Activated T-helper 1 cell treated with anti-CD3 and anti-CD28 coated beads, Interleukin-12 subunit alpha, Interleukin-12 subunit beta, Interleukin-2, Interleukin-4 antibody, amounts not matched to agents 30 ng/mL and 10 ng/mL and 1 ng/mL, durations not matched to agents 14 hours and 24 hours and 36 hours (primary cell): ENCODE results near the gene NR2C2. TPM values are rescaled to one million over a fixed set of nuclear protein-coding genes. Genes with fewer than 3 reads are reported as not detected.
A peak's percentile ranks its signal among the peaks of the same experiment; 100 is the strongest.

ENCODE experiments used
- DNase-seq: peaks from one replicate; pipeline ENCODE4 v3.0.0; 2021; ENCODE audit warnings: low spot score
- H3K27ac Mint-ChIP-seq: one replicate; pipeline ENCODE4 v1.8.0; 2021; ENCODE audit warnings: mild to moderate bottlenecking, mixed read lengths
- H3K27me3 Mint-ChIP-seq: one replicate; pipeline ENCODE4 v1.8.0; 2022; ENCODE audit warnings: mild to moderate bottlenecking, moderate library complexity, mixed read lengths; ENCODE audit not compliant: insufficient read depth
- H3K36me3 Mint-ChIP-seq: one replicate; pipeline ENCODE4 v1.8.0; 2021; ENCODE audit warnings: low read depth, mixed read lengths
- H3K4me1 Mint-ChIP-seq: one replicate; pipeline ENCODE4 v1.8.0; 2021; ENCODE audit warnings: low read depth, mixed read lengths
- H3K4me3 Mint-ChIP-seq: one replicate; pipeline ENCODE4 v1.8.0; 2021; ENCODE audit warnings: mild to moderate bottlenecking, moderate library complexity, mixed read lengths
- H3K9me3 Mint-ChIP-seq: one replicate; pipeline ENCODE4 v1.8.0; 2021; ENCODE audit warnings: mixed read lengths
- intact Hi-C: fragments of 100-400 bp; cut with micrococcal nuclease; formaldehyde crosslinking; loops from one replicate; pipeline ENCODE4 v1.15.1; 2024
- total RNA-seq: library from RNA; stranded (reverse); gene quantifications from 2 replicates; pipeline ENCODE4 v1.2.3, GENCODE V29; 2022

The NR2C2 gene
- total RNA-seq, 1 donor from 2014 or later, result 50.7 TPM

- no peaks in the 10 kb centered on the region for H3K9me3 Mint-ChIP-seq
- peaks cover 23% of the 10 kb centered on the region for H3K36me3 Mint-ChIP-seq
- intact Hi-C loops, result no loop called here
- H3K27me3 Mint-ChIP-seq, result no peaks in the 10 kb centered on the region
- peak overlapping the region; percentile 31 for H3K4me3 Mint-ChIP-seq
- peaks cover 20% of the 10 kb centered on the region for H3K4me1 Mint-ChIP-seq
- peak overlapping the region; percentile 55 for H3K27ac Mint-ChIP-seq
- no peak for DNase-seq
Measured at GRCh38 chr3:15066467-15066866, 119.1 kb downstream of the NR2C2 start.

GRCh38 chr3:15069441-15069840, 122.1 kb downstream of the NR2C2 start:
- Mint-ChIP-seq H3K4me3 (no peak overlapping the region), H3K27ac (no peak overlapping the region), H3K27me3 (no peaks in the 10 kb centered on the region), H3K4me1 (peaks cover 7% of the 10 kb centered on the region), H3K9me3 (no peaks in the 10 kb centered on the region), H3K36me3 (peaks cover 18% of the 10 kb centered on the region)
- intact Hi-C loops, result no loop called here
- no peak for DNase-seq

- H3K36me3 Mint-ChIP-seq, result peaks cover 25% of the 10 kb centered on the region
- H3K4me1 Mint-ChIP-seq, result no peaks in the 10 kb centered on the region
- no peaks in the 10 kb centered on the region for H3K9me3 Mint-ChIP-seq
- intact Hi-C loops, result no loop called here
- no peak for DNase-seq
- H3K27ac Mint-ChIP-seq, result no peak overlapping the region
- H3K27me3 Mint-ChIP-seq, result no peaks in the 10 kb centered on the region
- H3K4me3 Mint-ChIP-seq, result no peak overlapping the region
Measured at GRCh38 chr3:15071699-15072098, 124.3 kb downstream of the NR2C2 start.

GRCh38 chr3:15074500-15074899, 127.1 kb downstream of the NR2C2 start:
- no peak overlapping the region for H3K4me3 Mint-ChIP-seq
- no peak overlapping the region for H3K27ac Mint-ChIP-seq
- no peaks in the 10 kb centered on the region for H3K9me3 Mint-ChIP-seq
- intact Hi-C loops, result no loop called here
- no peak for DNase-seq
- no peaks in the 10 kb centered on the region for H3K4me1 Mint-ChIP-seq
- H3K27me3 Mint-ChIP-seq, result no peaks in the 10 kb centered on the region
- peaks cover 33% of the 10 kb centered on the region for H3K36me3 Mint-ChIP-seq

- Mint-ChIP-seq H3K4me1 (no peaks in the 10 kb centered on the region), H3K36me3 (peaks cover 53% of the 10 kb centered on the region), H3K27me3 (no peaks in the 10 kb centered on the region), H3K4me3 (no peak overlapping the region), H3K27ac (no peak overlapping the region), H3K9me3 (no peaks in the 10 kb centered on the region)
- DNase-seq, result no peak
- intact Hi-C loops, result no loop called here
Measured at GRCh38 chr3:15079091-15079490, 131.7 kb downstream of the NR2C2 start.

GRCh38 chr3:15081960-15082664, 134.7 kb downstream of the NR2C2 start:
- H3K4me3 Mint-ChIP-seq, result no peak overlapping the region
- H3K36me3 Mint-ChIP-seq, result peaks cover 54% of the 10 kb centered on the region

GRCh38 chr3:15083252-15083651, 135.9 kb downstream of the NR2C2 start:
- Mint-ChIP-seq H3K4me1 (no peaks in the 10 kb centered on the region), H3K9me3 (no peaks in the 10 kb centered on the region), H3K27ac (no peak overlapping the region), H3K27me3 (no peaks in the 10 kb centered on the region), H3K36me3 (peaks cover 49% of the 10 kb centered on the region), H3K4me3 (no peak overlapping the region)
- intact Hi-C loops, result no loop called here
- DNase-seq, result no peak

More at GRCh38 chr3:15081960-15082664, 134.7 kb downstream of the NR2C2 start:
- H3K9me3 Mint-ChIP-seq, result no peaks in the 10 kb centered on the region
- H3K27me3 Mint-ChIP-seq, result no peaks in the 10 kb centered on the region
- no peaks in the 10 kb centered on the region for H3K4me1 Mint-ChIP-seq
- intact Hi-C loops, result no loop called here
- no peak overlapping the region for H3K27ac Mint-ChIP-seq
- DNase-seq, result no peak

GRCh38 chr3:15086263-15086662, 138.9 kb downstream of the NR2C2 start:
- Mint-ChIP-seq H3K27me3 (no peaks in the 10 kb centered on the region), H3K9me3 (no peaks in the 10 kb centered on the region), H3K4me1 (no peaks in the 10 kb centered on the region), H3K36me3 (peaks cover 43% of the 10 kb centered on the region), H3K4me3 (no peak overlapping the region), H3K27ac (no peak overlapping the region)
- no peak for DNase-seq
- intact Hi-C loops, result no loop called here

- DNase-seq, result no peak
- Mint-ChIP-seq H3K9me3 (no peaks in the 10 kb centered on the region), H3K27me3 (no peaks in the 10 kb centered on the region), H3K36me3 (peaks cover 41% of the 10 kb centered on the region), H3K4me1 (no peaks in the 10 kb centered on the region), H3K4me3 (no peak overlapping the region), H3K27ac (no peak overlapping the region)
- intact Hi-C loops, result no loop called here
Measured at GRCh38 chr3:15086699-15087098, 139.3 kb downstream of the NR2C2 start.

- Mint-ChIP-seq H3K4me3 (no peak overlapping the region), H3K4me1 (no peaks in the 10 kb centered on the region), H3K27me3 (no peaks in the 10 kb centered on the region), H3K36me3 (peaks cover 30% of the 10 kb centered on the region), H3K9me3 (no peaks in the 10 kb centered on the region), H3K27ac (no peak overlapping the region)
- intact Hi-C loops, result no loop called here
- no peak for DNase-seq
Measured at GRCh38 chr3:15089201-15089600, 141.8 kb downstream of the NR2C2 start.

- intact Hi-C loops, result loop anchor here (10.0 kb wide), 1 partner anchor 763 kb away; no protein-coding TSS in a partner anchor
- H3K4me1 Mint-ChIP-seq, result no peaks in the 10 kb centered on the region
- DNase-seq, result no peak
- no peaks in the 10 kb centered on the region for H3K9me3 Mint-ChIP-seq
- H3K27me3 Mint-ChIP-seq, result no peaks in the 10 kb centered on the region
- no peak overlapping the region for H3K27ac Mint-ChIP-seq
- H3K4me3 Mint-ChIP-seq, result no peak overlapping the region
- peaks cover 33% of the 10 kb centered on the region for H3K36me3 Mint-ChIP-seq
Measured at GRCh38 chr3:15091575-15091974, 144.2 kb downstream of the NR2C2 start.

- Mint-ChIP-seq H3K27me3 (no peaks in the 10 kb centered on the region), H3K27ac (no peak overlapping the region), H3K4me1 (peaks cover 2% of the 10 kb centered on the region), H3K9me3 (no peaks in the 10 kb centered on the region), H3K4me3 (no peak overlapping the region), H3K36me3 (peaks cover 33% of the 10 kb centered on the region)
- DNase-seq, result no peak
- intact Hi-C loops, result loop anchor here (10.0 kb wide), 1 partner anchor 762 kb away; no protein-coding TSS in a partner anchor
Measured at GRCh38 chr3:15092686-15093085, 145.3 kb downstream of the NR2C2 start.

- Mint-ChIP-seq H3K4me3 (no peak overlapping the region), H3K27ac (no peak overlapping the region), H3K9me3 (no peaks in the 10 kb centered on the region), H3K4me1 (peaks cover 16% of the 10 kb centered on the region), H3K27me3 (no peaks in the 10 kb centered on the region), H3K36me3 (peaks cover 37% of the 10 kb centered on the region)
- no peak for DNase-seq
- intact Hi-C loops, result loop anchor here (10.0 kb wide), 1 partner anchor 760 kb away; no protein-coding TSS in a partner anchor
Measured at GRCh38 chr3:15094187-15094875, 146.9 kb downstream of the NR2C2 start.
